Measurements from ENCODE around the gene IKZF5.

DNA sequence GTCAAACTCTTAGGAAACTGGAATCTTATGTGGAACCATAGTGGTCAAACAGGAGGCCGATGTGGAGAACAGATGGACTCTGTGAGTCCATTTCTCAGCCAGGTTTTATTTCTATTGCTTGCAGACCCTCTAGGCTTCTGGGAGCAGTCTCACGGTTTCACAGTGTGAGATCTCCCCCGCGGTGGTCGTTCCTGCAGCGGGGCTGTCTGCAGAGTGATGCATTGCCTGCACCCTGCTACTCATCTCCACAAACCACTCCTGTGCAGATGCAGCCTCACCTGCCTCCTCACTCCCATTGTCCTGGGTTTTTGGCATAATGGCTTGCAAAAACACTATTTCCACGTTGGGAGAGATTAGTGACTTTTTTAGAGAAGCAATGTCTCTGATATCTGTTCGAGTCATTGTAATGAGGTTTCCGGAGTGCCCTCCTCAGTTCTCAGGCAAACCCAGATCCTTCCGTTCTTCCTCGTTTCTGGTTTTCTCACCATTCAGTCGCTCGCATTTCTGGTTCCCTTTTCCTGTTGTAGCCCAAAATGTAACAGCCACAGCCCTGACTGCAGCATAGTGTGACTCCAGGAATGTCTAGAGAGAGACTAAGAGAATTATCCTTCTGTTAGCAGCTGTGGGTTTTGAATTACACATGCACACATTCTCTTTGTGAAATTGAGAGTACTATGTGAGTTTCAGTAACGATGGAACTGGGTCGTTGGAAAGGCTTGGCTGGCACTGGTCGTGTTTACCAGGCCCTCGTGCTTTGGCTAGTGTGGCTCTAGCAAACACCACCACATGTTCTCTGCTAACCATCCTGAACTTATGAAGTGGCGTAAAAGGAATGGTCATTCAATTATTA lies 30.4 kb upstream of the IKZF5 start:
- TF ChIP-seq, protein P1, sequence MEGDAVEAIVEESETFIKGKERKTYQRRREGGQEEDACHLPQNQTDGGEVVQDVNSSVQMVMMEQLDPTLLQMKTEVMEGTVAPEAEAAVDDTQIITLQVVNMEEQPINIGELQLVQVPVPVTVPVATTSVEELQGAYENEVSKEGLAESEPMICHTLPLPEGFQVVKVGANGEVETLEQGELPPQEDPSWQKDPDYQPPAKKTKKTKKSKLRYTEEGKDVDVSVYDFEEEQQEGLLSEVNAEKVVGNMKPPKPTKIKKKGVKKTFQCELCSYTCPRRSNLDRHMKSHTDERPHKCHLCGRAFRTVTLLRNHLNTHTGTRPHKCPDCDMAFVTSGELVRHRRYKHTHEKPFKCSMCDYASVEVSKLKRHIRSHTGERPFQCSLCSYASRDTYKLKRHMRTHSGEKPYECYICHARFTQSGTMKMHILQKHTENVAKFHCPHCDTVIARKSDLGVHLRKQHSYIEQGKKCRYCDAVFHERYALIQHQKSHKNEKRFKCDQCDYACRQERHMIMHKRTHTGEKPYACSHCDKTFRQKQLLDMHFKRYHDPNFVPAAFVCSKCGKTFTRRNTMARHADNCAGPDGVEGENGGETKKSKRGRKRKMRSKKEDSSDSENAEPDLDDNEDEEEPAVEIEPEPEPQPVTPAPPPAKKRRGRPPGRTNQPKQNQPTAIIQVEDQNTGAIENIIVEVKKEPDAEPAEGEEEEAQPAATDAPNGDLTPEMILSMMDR (conservative IDR thresholded peaks at IDR 0.05) = no peak
- TF ChIP-seq ZFX (IDR thresholded peaks at IDR 0.05) = no peak

All from C4-2B (cell line).